Stimulated activated naive CD4-positive, alpha-beta T cell (primary cell): Measurements from ENCODE around the gene ICA1.
"Not testable (repeated sequence)": the region's sequence is repeated elsewhere in the genome, so short reads cannot be mapped to it uniquely, and the experiment has no call there.

Experiments
- DNase-seq, 6 experiments: peaks; one replicate each; lab custom pipeline; 2025; lab: John Stamatoyannopoulos, UW

Gene ICA1

DNA sequence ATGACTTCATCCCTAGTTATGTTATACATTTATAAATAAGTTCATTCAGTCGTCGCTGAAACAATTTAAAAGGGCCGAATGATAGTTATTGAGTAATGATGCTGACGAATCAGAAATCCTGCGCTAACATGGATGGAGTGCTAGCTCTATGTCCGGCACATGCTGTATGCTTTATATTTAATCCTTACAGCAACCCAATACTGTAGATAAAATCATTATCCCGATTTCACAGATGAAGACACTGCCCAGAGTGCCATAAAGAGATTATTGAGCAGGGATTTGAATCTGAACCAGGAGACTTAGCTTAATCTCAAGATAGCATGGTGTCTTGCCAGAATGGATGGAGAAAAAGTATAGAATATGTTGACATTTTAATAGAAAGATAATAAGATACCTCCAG is 1.1 kb upstream of the ICA1 start:
- DNase-seq: no peak

DNA sequence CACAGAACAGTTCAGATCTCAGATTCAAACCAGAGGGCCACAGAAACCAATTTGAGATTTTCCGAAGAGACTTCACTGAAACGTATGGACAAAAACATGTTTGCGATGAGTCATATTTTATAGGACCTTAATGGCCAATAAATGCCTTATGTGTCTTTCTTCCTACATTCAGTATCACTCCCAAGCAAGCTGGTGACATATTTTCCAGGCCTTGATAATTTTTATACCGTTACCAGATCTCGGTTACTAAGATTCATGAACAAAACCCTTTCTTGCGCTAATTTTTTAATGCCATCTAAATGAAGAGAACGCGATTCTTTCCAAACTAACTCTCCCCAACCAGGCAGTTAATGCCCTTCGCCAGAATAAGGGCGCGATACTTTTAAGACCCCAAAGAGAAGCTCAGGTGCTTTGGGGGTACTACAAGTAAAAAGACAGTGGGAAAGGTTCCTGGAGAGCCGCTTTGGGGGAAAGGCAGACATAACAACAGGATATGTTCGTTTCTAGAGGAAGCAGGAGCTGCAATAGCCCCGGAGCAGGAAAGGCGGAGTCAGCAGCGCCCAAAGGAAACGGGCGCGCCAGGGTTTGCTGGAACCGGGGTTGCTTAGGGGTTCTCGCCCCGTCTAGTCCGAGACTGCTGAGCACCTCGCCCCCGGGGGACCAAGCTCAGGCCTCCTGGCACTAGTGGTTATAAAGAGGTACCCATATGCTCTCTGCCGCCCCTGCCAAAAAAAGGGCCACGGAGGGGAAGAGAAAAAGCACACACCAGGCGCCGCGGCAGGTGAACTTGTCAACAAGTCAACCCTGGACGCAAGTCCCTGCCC is 884 bp downstream of the ICA1 start:
- DNase-seq: peak in 1 of 6 experiments; percentile 1

DNA sequence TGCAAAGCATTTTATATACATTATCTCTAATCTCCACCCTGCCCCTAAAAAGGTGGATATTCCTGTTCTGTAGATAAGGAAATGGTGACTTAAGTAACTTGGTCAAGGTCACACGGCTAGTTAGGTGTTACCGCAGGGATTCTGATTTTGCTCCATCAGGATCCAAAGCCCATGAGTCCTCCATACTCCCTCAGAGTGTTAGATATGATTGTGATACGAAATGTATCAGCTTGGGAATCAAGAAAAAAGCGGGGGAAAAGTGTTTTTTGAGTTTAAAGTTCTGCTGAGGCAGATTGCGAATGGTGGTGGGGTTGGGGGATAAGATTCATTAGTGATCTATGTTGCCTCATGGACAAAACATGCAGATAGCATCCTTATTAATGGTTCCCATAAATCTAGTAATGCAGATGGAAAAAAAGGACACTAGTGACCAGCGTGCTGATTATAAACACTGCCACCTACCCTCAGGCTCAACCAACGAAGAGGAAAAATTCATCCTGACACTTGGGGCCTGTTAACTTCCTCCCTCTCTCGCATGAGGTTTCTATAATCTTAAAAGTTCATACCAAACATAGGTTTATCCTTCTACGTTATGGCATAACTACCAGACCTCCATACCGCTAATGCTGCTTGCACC is 2.3 kb downstream of the ICA1 start:
- DNase-seq: no peak

DNA sequence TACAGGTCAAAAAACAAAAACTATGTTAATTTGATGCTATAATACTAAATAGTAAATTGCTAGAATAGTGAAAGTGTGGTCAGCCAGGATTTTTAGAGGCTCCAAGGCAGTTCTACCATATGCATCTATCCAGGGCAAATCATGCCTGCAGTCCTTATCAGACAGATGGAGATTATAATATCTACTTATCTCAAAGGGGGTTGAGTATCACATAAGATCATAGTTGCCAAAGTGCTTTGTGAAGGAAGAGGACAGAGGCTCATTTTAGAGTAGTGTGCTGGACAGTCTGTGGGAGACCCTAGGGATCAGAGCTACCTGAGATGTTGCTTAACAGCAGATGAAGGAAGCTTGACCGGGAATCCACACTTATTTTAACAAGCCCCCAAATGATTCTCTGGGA is 3.2 kb downstream of the ICA1 start:
- no peak for DNase-seq

DNA sequence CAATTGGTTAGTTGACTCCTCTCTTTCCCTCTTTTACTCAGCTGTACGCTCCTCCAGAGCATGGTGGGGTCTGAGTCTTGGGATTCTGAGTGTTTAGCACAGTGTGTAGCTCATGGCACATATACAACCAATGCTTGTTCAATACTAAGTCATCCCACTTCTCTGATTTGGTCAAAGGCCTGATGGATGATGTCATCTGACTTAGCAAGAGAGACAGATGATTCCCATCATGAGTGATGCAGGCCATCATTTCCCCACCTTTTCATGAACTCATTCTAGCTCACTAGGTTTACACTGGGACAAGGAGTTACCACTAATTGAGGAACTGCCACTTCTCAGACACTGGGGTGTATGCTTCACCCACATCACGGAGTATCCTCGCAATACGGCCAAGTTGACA is 3.8 kb downstream of the ICA1 start:
- no peak for DNase-seq

DNA sequence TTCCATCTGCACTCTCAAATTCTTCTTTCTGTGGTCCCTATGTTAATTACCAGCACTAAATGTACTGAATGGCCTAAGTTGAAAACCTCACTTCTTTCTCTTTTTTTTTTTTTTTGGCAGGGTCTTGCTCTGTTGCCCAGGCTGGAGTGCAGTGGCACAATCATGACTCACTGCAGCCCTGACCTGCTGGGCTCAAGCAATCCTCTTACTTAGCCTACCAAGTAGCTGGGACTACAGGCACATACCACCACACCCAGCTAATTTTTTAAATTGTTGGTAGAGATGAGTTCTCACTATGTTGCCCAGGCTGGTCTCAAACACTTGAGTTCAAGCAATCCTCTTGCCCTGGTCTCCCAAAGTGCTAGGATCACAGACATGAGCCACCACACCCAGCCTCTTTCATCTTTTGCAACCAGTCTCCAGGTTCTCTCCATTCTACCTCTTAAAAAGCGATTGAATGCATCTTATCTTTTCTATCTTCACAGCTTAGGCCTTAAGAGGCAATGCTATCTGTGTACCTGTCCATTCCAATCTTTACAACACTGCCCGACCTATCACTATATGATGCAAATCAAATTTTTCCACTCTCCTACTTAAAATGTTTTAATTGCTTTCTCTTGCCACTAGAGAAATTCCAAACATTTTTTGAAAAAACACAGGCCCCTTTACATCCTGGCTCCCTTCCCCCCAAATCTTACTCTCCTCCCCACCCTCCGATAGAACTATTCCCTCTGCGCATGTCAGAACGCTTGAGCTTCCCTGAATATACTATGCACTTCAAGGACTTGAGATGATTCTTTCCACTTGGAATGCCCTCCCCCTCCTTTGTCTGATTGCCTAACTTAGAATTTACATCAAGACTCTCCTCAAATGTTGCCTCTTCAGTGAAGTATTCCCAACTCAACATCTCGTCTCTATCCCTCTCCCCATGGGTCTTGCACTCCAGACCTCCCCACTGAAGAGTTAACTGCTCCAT is 6.0 kb downstream of the ICA1 start:
- DNase-seq: no peak

DNA sequence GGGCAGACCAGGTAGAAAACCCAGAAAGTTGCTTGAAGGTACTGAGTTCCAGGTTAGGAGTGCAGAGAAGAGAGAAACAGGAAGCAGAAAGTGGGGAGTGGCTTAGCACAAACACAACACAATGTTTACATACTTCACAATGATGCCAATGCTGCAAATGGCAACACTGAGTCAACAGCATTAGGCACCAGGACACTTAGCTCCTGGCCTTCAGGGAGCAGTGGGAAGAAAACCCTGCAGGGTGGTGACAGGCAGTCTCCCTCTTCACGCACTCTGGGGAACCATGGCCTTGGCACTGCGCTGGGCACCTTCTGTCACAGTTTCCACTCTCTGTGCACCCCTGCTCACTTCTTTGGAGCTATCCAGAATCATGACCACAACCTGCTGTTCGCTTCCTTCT is 7.3 kb downstream of the ICA1 start:
- DNase-seq: no peak

DNA sequence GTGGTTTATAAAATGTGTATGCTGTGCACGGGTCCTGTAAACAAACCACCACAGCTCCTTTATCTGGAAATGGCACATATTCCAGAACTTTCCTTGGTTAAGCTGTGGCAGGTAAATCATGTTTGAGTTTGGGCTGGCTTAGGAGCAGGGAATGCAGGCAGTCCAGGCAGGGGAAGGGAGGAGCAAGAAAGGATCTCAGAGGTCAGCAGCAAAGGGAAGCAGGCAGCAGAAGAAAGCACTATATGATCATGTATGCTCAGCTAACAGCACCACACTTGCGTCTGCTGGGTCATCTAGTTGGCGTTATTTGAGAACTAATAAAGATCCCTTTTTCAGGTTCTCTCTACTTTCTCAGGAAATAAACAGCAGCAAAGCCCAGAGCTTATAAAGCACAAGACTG is 7.8 kb downstream of the ICA1 start:
- no peak for DNase-seq

DNA sequence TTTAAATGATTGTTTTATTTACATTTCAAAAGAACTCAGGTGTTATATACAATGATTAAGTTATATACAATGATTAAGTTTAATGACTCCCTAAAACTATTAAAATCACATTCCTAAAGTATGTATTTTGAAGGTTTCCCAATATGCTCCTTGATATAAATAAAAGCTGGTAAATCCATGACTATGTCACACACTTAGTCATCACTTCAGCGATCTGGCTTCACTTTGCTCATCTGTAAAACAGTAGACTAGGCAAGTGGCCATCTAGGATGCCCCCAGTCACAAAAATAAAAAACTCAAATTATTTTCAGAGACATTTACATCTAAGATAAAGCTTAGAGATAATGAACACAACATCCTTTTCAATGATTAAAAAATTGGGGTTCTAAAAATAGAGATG is 10.8 kb downstream of the ICA1 start:
- no peak for DNase-seq

DNA sequence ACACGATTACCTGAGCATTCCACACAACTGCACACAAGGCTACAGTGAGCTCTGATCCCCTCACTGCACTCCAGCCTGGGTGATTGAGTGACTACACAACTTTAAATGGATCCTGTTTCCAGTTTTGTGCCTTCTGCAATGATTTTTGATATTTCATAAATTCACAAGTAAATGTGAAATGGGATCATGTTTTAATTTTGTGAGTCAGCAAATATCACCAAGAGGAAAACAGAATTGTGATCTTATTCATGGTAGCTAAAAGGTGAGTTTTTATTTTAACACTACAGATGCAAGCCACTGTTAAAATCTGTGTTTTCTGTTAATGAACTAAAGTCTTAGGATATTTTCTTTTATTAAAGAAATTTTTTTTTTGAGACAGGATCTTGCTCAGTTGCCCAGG is 11.4 kb downstream of the ICA1 start:
- DNase-seq: no peak

DNA sequence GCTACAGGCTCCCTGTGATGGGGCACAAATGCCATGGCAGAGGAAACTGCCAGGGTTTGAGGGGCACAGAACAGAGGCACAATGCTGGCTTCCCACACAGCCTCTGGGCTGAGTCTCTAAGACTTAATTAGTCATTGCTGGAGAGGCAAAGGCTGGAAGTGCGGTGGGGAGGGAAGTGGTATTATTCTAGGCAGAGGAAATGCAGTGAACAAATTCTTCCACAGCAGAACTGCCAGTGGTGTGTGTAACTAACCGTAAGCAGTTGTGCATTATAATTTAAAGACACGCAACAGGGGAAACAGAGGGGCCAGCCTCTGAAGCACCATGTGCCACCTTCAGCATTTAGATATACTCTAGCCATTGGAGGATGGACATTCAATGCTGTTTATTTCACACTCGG is 12.8 kb downstream of the ICA1 start:
- no peak for DNase-seq

DNA sequence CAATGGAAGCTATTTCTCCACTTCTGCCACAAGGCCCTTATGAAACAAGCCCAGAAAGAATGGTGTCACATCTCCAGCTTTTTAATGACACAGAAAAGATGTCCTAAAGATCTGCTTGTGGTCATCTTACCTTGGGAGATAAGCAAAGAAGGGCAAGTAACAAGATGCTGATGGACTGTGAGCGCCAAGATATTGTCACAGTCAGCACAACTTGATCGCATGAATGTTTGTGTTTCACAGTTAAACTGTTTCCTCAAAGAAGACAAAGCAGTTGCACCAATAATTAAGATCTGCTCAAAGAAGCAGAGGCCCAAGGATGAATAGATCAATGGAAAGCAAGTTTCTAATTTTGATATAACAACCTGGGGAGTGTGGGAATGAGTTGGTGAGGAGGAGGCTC is 15.9 kb downstream of the ICA1 start:
- no peak for DNase-seq

DNA sequence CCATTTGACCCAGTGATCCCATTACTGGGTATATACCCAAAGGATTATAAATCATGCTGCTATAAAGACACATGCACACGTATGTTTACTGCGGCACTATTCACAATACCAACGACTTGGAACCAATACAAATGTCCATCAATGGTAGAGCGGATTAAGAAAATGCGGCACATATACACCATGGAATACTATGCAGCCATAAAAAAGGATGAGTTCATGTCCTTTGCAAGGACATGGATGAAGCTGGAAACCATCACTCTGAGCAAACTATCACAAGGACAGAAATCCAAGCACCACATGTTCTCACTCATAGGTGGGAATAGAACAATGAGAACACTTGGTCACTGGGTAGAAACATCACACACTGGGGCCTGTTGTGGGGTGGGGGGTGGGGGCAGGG is 16.9 kb downstream of the ICA1 start:
- DNase-seq: not testable (repeated sequence)

DNA sequence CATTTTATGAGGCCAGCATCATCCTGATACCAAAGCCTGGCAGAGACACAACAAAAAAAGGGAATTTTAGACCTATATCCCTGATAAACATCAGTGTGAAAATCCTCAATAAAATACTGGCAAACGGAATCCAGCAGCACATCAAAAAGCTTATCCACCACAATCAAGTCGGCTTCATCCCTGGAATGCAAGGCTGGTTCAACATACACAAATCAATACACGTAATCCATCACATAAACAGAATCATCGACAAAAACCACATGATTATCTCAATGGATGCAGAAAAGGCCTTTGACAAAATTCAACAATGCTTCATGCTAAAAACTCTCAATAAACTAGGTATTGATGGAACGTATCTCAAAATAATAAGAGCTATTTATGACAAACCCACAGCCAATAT is 18.9 kb downstream of the ICA1 start:
- not testable (repeated sequence) for DNase-seq

DNA sequence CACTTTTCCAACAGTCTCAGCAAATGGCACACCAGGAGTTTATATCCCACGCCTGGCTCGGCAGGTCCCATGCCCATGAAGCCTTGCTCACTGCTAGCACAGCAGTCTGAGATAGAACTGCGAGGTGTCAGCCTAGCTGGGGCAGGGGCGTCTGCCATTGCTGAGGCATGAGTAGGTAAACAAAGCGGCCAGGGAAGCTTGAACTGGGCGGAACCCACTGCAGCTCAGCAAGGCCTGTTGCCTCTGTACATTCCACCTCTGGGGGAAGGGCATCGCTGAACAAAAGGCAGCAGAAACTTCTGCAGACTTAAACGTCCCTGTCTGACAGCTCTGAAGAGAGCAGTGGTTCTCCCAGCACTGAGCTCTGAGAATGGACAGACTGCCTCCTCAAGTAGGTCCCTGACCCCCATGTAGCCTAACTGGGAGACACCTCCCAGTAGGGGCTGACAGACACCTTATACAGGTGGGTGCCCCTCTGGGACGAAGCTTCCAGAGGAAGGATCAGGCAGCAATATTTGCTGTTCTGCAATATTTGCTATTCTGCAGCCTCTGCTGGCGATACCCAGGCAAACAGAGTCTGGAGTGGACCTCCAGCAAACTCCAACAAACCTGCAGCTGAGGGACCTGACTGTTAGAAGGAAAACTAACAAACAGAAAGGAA is 22.1 kb downstream of the ICA1 start:
- not testable (repeated sequence) for DNase-seq

DNA sequence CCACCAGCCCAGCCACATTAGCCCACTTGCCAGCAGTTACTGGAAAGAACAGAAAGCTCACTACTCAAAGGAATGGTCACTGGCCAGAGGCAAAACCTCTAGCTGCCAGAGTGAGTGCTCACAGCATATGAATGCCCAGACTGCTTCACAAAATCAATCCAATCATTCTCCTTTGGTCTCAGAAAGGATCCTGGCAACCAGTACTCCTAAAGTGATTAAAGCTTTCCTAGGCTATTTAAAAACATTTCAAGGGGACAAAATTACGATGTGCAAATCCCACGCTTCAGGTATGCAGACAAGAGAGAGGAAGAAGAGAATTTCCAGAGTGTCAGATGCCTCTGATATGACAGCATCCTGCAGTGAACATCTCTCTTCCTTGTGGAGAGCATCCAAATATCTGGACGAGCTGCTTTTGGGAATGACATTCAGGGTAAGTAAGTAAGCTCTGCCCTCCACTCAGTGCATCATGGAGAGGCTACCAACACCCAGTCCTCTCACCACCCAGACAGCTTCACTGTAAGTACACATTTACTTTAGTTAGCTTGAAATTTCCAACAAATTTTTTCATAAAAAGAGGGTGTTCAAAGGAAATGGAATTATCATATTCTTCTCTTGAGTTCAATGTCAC is 25.1 kb downstream of the ICA1 start:
- DNase-seq: no peak

DNA sequence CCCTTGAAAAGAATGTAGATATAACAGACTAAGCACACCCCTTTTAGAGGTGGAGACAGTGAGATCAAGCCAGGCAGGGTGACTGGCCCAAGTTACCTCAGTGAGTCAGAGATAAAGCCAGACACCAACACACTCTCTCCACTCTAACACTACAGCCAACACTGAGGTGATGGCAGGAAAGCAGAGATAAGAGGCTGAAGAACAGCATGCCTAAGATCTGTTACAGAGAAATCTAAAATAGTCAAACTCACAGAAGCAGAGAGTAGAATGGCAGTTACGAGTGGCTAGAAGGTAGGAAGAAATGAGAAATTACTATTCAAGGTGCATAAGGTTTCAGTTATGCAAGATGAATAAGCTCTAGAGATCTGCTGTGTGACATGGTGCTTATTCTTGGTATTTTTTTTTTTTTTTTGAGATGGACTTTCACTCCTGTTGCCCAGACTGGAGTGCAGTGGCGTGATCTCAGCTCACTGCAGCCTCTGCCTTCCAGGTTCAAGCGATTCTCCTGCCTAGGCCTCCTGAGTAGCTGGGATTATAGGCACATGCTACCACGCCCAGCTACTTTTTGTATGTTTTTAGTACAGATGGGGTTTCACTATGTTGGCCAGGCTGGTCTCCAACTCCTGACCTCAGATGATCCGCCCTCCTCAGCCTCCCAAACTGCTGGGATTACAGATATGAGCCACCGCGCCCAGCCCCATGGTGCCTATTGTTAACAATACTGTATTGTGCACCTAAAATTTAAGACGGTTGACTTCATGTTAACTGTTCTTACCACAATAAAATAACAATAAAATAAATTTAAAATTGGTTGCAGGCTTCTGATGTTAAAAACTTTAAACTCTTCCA is 28.7 kb downstream of the ICA1 start:
- no peak for DNase-seq

DNA sequence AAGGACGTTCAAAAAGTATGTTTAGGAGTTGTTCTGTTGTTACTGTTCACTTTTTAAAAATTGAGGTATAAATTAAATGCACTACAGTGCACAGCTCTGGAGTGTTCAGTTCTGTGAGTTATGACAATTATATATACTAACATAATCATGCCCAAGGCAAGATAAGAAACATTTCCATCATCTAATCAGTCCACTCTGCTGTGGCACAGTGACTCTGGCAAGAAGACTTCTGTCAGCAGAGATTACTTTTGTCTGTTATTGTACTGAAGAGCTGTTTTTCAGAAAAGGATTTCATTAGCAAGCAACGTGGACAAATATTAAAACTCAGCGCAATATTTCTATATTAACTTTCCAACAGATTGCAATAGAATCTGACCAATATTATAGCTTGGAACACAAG is 32.0 kb downstream of the ICA1 start:
- no peak for DNase-seq

DNA sequence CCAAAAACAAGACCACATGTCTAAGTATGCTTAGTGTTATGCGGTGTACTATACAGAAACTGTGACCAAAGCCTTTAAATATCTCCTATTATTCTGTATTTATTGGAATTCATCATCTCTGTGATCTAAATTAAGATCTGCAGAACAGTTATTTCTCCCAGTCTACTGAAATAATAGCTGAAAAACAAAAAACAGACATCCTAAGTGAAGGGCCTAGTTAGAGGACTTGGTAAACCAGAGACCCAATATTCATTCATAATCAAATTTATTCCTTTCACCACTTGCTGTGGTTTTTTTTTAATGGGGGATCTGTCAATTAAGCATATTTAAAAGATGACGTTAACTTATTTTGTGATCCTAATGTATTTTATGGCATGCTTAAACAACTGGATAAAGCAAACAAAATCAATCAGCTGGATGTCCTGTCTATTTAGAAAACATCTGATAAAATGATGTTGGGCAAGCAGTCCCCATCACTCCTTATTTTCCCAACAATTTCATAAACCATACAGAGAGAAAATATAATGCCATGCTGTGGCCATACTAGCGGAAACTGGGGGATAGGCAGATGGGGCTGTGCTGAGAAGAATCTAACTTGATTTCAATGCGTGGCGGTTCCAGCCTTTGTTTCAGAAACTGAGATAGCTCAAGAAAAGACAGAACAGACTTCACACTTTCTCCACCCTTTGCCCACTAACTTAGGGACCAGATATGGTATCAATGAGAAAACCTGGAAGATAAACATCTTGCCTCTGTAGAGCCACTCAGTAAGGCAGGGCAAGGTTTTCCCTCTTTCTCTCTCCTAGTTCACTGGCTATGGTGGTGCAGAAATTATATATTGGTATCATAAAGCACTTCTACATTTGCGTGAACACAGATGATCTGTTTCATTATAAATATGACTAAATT is 32.9 kb downstream of the ICA1 start:
- DNase-seq: no peak

DNA sequence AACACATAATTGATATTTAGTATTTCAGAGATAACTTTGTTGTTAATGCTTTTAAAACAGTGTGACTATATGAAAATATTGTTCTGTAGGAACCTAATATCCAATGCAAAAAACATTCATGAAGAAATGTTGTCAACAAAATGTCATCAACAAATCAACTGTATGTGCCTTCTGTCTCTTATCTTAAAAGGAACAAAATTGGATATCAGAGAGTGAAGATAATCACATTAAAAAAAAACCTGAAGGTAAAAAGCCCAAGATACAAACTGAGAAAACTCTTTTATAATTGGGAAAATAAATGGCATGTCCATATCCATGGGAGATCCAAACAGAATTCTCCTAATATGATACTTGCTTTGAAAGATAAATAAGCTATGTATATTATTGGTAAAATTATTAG is 33.9 kb downstream of the ICA1 start:
- no peak for DNase-seq
